GM18861 (cell line): ENCODE data around the gene PUSL1.

ENCODE experiments used
- ATAC-seq: cut with Tn5 transposase; IDR thresholded peaks from one replicate; pipeline ENCODE4 v1.9.1; 2021; ENCODE audit not compliant: unreplicated experiment

Gene PUSL1

GRCh38 chr1:1321477-1321876 is 13.1 kb downstream of the PUSL1 start:
- ATAC-seq: no peak

- no peak for ATAC-seq
Observed at GRCh38 chr1:1322418-1322817, 14.0 kb downstream of the PUSL1 start.

DNA sequence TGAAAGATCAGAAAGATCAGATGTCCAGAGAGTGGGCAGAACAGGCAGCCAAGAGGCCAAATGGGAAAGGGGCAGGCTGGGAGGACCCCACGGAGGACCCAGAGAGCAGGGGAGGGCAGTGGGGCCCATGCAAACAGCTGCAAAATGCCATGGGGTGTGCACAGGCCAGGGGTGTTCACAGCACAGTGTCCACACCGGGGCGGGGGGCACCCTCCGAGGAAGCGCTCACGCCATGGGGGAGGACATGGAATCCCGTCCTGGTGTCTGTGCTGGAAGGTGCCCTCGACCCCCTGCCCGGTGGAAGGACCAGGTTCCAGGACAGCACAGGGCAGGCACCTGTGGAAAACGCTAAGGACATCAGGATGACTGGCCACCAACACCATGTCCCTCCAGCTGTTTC is 14.6 kb downstream of the PUSL1 start:
- no peak for ATAC-seq

GRCh38 chr1:1324084-1324523 is 15.7 kb downstream of the PUSL1 start:
- peak; percentile 10 for ATAC-seq

DNA sequence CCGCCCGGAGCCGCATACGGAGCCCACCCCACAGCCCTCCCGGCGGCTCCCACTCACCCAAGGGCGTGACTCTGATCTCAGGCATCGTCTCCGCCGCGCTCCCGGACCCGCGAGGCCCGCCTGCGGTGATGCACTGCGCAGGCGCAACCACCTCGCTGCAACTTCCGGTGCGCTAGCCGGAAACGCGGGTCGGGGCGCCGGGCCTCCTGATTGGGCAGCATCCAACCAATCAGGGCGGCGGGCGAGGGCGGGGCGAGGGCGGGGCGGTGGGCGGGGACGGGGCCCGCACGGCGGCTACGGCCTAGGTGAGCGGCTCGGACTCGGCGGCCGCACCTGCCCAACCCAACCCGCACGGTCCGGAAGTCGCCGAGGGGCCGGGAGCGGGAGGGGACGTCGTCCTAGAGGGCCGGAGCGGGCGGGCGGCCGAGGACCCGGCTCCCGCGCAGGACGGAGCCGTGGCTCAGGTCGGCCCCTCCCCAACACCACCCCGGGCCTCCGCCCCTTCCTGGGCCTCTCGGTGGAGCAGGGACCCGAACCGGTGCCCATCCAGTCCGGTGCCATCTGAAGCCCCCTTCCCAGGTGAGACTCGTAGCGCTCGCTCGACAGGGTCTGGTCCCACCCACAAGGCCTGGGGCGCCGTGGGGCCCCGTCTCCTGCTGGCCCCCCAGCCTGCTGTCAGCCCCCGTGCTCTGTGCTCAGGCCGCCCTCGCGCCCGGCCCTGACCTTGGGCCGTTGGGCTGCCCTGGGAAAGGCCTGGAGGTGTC is 16.3 kb downstream of the PUSL1 start, which contains the start of the genes CPTP and INTS11:
CPTP (plus strand) TSS at position 279 of the 764 bp plus-strand sequence. CDS start 2,109 bp downstream, outside the sequence.
INTS11 (minus strand) TSS at position 137 of the 764 bp plus-strand sequence; CDS start at position 85, 52 bp downstream.
- peak; percentile 61 for ATAC-seq

- ATAC-seq: no peak
Observed at GRCh38 chr1:1325288-1326074, 17.1 kb downstream of the PUSL1 start.

DNA sequence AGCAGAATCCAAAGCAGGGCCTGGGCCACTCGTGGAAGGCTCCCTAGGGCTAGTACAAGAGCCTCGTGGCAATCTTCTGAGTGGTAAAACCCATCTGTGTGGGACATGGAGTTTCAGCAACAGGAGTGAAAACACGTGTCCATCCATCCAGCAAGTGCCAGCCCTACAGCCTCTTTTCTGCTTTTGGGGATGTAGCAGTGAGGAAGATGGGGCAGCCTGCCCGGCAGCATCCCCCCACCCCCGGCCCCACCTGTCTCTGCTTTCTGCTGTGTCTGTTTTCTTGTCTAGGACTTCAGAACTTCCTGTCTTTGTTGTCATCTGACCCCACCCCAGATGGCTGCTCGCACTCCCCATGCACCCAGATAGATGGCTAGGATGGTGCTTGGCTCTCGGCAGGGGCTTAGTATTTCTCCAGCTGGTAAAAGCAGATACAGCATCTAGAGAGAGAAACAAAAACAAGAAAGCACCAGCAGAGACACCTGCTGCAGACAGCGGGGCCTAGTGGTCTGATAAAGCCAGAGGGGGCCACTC is 17.7 kb downstream of the PUSL1 start:
- no peak for ATAC-seq

GRCh38 chr1:1327291-1327690 is 18.9 kb downstream of the PUSL1 start:
- ATAC-seq: no peak

- no peak for ATAC-seq
Observed at GRCh38 chr1:1328254-1328653, 19.9 kb downstream of the PUSL1 start.

DNA sequence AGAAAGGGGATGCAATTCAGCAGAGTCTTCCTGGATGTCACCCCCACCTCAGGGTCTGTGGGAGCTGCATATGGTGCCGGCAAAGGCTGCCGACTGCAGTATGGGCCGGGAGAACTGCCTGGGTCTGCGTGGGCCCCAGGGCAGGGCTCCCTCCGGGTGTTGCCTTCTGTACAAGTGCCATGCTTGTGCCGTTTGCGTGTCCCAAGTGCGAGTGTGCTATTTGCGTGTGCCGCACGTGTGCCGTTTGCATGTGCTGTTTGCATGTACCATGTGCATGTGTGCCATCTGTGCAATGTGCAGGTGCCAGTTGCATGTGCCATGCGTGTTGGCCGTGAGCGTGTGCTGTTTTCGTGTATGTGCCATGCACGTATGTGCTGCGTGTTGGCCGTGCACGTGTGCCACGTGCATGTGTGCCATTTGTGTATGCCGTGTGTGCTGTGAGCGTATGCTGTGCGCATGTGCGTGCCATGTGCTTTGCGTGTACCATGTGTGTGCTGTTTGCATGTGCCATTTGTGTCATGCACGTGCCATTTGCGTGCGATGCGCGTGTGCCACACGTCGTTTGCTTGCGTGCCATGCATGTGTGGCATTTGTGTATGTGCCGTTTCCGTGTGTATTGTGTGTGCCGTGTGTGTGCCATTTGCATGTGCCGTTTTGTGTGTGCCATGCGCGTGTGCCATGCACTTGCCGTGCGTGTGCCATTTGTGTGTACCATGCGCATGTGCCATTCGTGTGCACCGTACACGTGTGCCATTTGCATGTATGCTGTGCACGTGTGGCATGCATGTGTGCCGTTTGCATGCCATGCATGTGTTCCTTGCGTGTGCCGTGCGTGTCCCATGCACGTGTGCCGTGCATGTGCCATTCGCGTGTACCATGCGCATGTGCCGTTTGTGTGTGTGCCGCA is 21.2 kb downstream of the PUSL1 start:
- ATAC-seq: no peak

GRCh38 chr1:1330366-1331067 is 22.1 kb downstream of the PUSL1 start:
- ATAC-seq: no peak

GRCh38 chr1:1331068-1331965 is 22.9 kb downstream of the PUSL1 start, which contains the start of gene TAS1R3:
TAS1R3 (plus strand) TSS chr1:1331280; CDS start chr1:1331346, 66 bp downstream.
- no peak for ATAC-seq

DNA sequence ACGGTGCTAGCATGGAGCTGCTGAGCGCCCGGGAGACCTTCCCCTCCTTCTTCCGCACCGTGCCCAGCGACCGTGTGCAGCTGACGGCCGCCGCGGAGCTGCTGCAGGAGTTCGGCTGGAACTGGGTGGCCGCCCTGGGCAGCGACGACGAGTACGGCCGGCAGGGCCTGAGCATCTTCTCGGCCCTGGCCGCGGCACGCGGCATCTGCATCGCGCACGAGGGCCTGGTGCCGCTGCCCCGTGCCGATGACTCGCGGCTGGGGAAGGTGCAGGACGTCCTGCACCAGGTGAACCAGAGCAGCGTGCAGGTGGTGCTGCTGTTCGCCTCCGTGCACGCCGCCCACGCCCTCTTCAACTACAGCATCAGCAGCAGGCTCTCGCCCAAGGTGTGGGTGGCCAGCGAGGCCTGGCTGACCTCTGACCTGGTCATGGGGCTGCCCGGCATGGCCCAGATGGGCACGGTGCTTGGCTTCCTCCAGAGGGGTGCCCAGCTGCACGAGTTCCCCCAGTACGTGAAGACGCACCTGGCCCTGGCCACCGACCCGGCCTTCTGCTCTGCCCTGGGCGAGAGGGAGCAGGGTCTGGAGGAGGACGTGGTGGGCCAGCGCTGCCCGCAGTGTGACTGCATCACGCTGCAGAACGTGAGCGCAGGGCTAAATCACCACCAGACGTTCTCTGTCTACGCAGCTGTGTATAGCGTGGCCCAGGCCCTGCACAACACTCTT is 23.8 kb downstream of the PUSL1 start:
- ATAC-seq: no peak

- no peak for ATAC-seq
Observed at GRCh38 chr1:1332774-1333480, 24.5 kb downstream of the PUSL1 start.

DNA sequence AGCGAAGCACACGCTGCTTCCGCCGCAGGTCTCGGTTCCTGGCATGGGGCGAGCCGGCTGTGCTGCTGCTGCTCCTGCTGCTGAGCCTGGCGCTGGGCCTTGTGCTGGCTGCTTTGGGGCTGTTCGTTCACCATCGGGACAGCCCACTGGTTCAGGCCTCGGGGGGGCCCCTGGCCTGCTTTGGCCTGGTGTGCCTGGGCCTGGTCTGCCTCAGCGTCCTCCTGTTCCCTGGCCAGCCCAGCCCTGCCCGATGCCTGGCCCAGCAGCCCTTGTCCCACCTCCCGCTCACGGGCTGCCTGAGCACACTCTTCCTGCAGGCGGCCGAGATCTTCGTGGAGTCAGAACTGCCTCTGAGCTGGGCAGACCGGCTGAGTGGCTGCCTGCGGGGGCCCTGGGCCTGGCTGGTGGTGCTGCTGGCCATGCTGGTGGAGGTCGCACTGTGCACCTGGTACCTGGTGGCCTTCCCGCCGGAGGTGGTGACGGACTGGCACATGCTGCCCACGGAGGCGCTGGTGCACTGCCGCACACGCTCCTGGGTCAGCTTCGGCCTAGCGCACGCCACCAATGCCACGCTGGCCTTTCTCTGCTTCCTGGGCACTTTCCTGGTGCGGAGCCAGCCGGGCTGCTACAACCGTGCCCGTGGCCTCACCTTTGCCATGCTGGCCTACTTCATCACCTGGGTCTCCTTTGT is 25.3 kb downstream of the PUSL1 start:
- ATAC-seq: no peak

DNA sequence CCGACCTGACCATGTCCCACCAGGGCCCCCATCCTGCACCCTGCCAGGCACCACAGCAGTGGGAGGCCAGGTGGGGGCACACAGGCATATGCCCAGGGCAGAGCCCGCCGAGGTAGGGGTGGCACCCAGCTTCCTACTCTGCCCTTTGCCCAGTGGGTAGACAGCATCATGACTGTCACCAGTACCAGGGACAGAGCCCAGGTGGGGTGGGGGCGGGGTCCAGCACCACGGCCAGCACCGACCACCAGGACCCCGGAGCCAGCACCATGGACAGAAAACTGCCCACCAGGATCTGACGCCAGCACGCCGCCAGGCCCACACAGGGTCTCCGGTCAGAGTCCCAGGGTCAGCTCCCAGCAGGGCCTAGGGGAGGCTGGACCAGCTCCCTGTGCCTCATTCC is 26.4 kb downstream of the PUSL1 start:
- ATAC-seq: no peak

DNA sequence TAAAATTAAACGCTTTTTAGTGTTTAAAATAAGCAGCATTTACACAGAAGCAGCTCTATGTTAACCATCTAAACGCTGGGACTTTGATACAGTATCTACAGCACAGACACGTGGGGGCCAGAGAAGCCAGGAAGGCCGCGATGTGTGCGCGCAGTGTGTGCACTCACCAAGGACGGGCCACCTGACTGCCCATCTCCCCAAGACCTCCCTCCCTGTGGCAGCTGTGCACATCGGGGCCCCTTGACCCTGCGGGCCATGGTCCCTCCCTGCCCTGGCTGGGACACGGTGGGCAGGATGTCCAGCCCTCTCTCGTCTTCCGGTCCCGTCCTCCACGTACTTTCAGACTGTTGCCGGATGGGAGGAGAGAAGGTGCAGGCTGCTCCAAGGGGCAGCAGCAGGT is 26.9 kb downstream of the PUSL1 start:
- ATAC-seq: no peak
